HEK293T (cell line): Measurements from ENCODE around the gene PDIA3.
A peak's percentile ranks its signal among the peaks of the same experiment; 100 is the strongest.

ENCODE experiments used
- CTCF ChIA-PET: fragments of 350-600 bp; formaldehyde crosslinking; extraction: SDS; loops from one replicate; lab custom pipeline; 2021; ENCODE audit warnings: antibody characterized with exemption, inconsistent platforms; lab: Yijun Ruan, JAX
- POLR2A ChIA-PET: fragments of 350-600 bp; formaldehyde crosslinking; extraction: SDS; loops from one replicate; lab custom pipeline; 2020; ENCODE audit warnings: antibody characterized with exemption, inconsistent platforms; lab: Yijun Ruan, JAX
- DNase-seq: peaks from one replicate; pipeline ENCODE4 v3.0.0; 2012; ENCODE audit warnings: mixed read lengths; ENCODE audit errors: extremely low spot score
- ARNT ChIP-seq: fragments of 450-650 bp; IDR thresholded peaks from 2 replicates; pipeline ENCODE4 v1.6.1; 2017; ENCODE audit warnings: mild to moderate bottlenecking
- BHLHE40 ChIP-seq: fragments of 450-650 bp; IDR thresholded peaks from 2 replicates; pipeline ENCODE4 v1.6.1; 2016; ENCODE audit warnings: mild to moderate bottlenecking, moderate library complexity, borderline replicate concordance
- CTBP1 ChIP-seq: fragments of 450-650 bp; IDR thresholded peaks from 2 replicates; pipeline ENCODE4 v1.6.1; 2016; ENCODE audit warnings: borderline replicate concordance
- ELF4 ChIP-seq: fragments of 450-650 bp; IDR thresholded peaks from 2 replicates; pipeline ENCODE4 v1.6.1; 2017; ENCODE audit warnings: antibody characterized with exemption
- FOXA1 ChIP-seq: fragments of 450-650 bp; IDR thresholded peaks from 2 replicates; pipeline ENCODE4 v1.6.1; 2016; ENCODE audit warnings: mild to moderate bottlenecking
- FOXK2 ChIP-seq: fragments of 450-650 bp; IDR thresholded peaks from 2 replicates; pipeline ENCODE4 v1.6.1; 2016; ENCODE audit warnings: mild to moderate bottlenecking
- FOXM1 ChIP-seq: fragments of 450-650 bp; IDR thresholded peaks from 2 replicates; pipeline ENCODE4 v1.6.1; 2017; ENCODE audit warnings: mild to moderate bottlenecking, borderline replicate concordance
- HDGF ChIP-seq: fragments of 450-650 bp; IDR thresholded peaks from 2 replicates; pipeline ENCODE4 v1.6.1; 2017; ENCODE audit warnings: antibody characterized with exemption, borderline replicate concordance
- L3MBTL2 ChIP-seq: fragments of 450-650 bp; conservative IDR thresholded peaks from 2 replicates; pipeline ENCODE4 v1.6.1; 2016; ENCODE audit warnings: mild to moderate bottlenecking
- LEF1 ChIP-seq: fragments of 450-650 bp; IDR thresholded peaks from 2 replicates; pipeline ENCODE4 v1.6.1; 2017; ENCODE audit warnings: mild to moderate bottlenecking, borderline replicate concordance
- NFRKB ChIP-seq: fragments of 450-650 bp; IDR thresholded peaks from 2 replicates; pipeline ENCODE4 v1.6.1; 2016; ENCODE audit warnings: mild to moderate bottlenecking, moderate library complexity
- SP1 ChIP-seq: fragments of 450-650 bp; IDR thresholded peaks from 2 replicates; pipeline ENCODE4 v1.6.1; 2017
- SUZ12 ChIP-seq: fragments of 450-650 bp; IDR thresholded peaks from 2 replicates; pipeline ENCODE4 v1.6.1; 2016; ENCODE audit warnings: mild to moderate bottlenecking
- TARDBP ChIP-seq: fragments of 450-650 bp; IDR thresholded peaks from 2 replicates; pipeline ENCODE4 v1.6.1; 2016
- ZNF384 ChIP-seq: fragments of 450-650 bp; IDR thresholded peaks from 2 replicates; pipeline ENCODE4 v1.6.1; 2016
- TF ChIP-seq, protein P1 (sequence below): fragments of 450-650 bp; IDR thresholded peaks from 2 replicates; pipeline ENCODE4 v1.6.1; 2016

PDIA3 gene

DNA sequence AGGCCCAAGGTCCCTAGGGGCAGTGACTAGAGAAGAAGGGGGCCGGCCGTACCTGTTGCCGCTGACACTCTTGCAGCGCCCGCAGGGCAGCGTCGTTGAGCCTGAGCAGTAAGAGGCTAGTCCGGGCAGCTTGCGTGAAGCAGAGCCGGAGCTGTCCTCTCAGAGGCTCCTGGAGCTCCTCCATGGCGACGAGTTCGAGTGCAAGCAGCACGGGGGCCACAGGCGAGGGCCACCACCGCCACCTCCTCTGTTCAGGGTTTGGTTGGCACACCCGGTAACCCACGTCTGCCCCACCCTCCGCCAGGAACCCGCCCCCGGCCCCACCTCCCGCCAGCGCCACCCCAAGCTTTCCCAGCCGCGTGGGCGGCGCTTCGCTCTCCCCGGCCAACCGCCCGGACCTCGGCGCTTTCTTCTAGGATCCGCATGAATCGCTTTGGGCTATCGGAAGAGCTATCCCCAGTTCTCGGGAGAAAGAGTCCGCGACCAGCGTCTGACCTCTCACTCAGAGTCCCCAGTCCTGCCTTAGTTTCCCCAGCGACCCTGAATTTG, 30.6 kb downstream of the PDIA3 start, which contains the start of gene ELL3:
TSS of gene ELL3 (minus strand) at position 249 of the 549 bp plus-strand sequence. CDS start at position 184, 65 bp downstream.
- DNase-seq: no peak
- TF ChIP-seq FOXA1 (no peak), ZNF384 (no peak), ARNT (no peak), HDGF (no peak), BHLHE40 (no peak), NFRKB (no peak), SP1 (no peak), FOXK2 (no peak), FOXM1 (no peak), ELF4 (no peak), LEF1 (no peak), L3MBTL2 (no peak)
- POLR2A ChIA-PET: interaction anchor here (0.7 to 3.0 kb wide), 16 partner anchors 10 to 336 kb away, joined by 3 to 33 read pairs (median 4); partner anchors contain the start of genes HYPK, MFAP1, PDIA3 and SERF2
- CTCF ChIA-PET: interaction anchor here (0.7 to 2.0 kb wide), 3 partner anchors 14 to 252 kb away, joined by 3 to 13 read pairs (median 4); partner anchors contain the start of gene HYPK

DNA sequence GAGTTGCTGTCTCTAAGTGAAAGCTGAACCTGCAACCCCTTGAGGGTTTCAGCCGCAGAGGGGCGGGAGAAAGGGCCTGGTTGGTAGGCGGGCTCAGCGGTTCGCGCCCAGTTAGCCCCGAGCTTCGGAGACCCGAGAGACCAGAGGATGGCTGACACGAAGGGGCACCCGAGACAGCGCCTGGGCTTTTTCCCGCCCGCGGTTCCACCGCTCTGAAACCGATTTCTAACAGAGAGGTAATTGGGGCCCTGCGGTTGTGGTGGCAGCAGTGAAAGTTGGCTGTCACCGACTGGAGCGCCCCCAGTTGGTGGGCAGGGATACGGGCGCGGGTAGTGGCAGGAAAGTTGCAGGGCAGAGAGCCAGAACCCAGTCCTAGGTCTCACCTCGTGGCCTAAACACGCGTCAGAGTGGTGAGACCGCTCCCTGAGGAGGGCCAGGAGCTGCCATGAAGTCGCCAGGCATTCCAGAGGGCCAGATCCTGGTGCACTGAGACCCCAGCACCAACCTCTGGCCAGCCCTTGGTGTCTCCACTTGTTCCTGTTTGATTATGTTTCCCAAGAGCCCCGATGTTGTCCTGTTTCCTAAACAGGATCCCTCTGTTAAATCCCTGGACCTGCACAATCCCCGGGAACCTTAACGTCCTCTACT, 31.2 kb downstream of the PDIA3 start:
- ChIA-PET CTCF (interaction anchor here (0.6 to 2.0 kb wide), 3 partner anchors 13 to 252 kb away, joined by 3 to 13 read pairs (median 3); no protein-coding TSS in a partner anchor), POLR2A (interaction anchor here (0.6 to 3.0 kb wide), 13 partner anchors 9 to 337 kb away, joined by 3 to 33 read pairs (median 3); partner anchors contain the start of genes HYPK, MFAP1, PDIA3 and SERF2)
- peak; percentile 55 for DNase-seq
- no peak for TF ChIP-seq LEF1
- peak; percentile 88 for TF ChIP-seq L3MBTL2

DNA sequence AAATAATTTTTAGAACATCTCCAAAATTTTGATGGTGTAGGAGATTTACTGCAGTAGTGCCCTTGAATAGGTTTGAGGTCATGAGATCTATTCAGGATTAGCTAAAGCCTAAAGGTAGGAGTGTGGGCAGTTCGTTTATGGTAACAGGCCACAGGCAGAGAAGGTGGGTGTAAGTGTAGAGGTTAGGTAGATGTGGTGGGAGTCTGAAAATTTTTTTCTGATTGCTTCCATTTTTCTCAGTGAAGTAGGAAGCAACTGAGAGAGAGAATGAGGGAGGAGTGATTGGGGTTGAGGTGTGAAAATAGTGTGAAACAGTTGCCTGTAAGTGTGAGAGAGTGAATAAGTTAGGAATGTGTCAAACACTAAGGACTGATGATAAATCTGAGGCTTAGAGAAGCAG, 32.8 kb downstream of the PDIA3 start:
- DNase-seq: no peak
- ChIA-PET POLR2A (no interaction called here), CTCF (interaction anchor here (0.6 kb wide), 1 partner anchor 102 kb away, joined by 5 read pairs; no protein-coding TSS in a partner anchor)
- TF ChIP-seq FOXM1 (no peak), SP1 (no peak), TARDBP (no peak), NFRKB (no peak), ARNT (no peak), LEF1 (no peak), FOXK2 (no peak), CTBP1 (no peak)

DNA sequence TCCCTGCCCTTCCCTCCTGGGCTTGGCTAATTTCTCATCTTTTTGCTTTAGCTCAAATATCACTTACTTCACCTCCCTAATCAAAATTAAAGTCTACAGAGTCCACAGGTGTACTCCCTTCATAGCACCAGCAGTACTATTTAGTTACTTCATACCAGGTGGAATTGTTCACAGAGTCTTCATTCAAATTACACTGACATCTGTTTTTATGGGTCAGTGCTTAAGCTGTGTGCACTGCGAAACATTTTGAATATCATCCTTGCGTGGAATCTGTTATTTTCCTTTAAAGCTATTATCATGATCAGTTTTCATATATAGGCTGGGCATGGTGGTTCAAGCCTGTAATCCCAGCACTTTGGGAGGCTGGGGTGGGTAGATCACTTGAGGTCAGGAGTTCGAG, 43.2 kb downstream of the PDIA3 start:
- CTCF ChIA-PET: interaction anchor here (3.1 kb wide), 1 partner anchor 12 kb away, joined by 13 read pairs; the partner anchor contains the start of gene ELL3
- no peak for TF ChIP-seq HDGF
- no peak for TF ChIP-seq TARDBP
- no peak for TF ChIP-seq L3MBTL2
- no peak for TF ChIP-seq FOXA1
- no peak for TF ChIP-seq BHLHE40
- no peak for TF ChIP-seq CTBP1
- no peak for TF ChIP-seq ARNT
- no peak for TF ChIP-seq FOXK2
- no peak for TF ChIP-seq NFRKB
- no peak for TF ChIP-seq LEF1
- no peak for TF ChIP-seq SUZ12
- TF ChIP-seq, protein P1, sequence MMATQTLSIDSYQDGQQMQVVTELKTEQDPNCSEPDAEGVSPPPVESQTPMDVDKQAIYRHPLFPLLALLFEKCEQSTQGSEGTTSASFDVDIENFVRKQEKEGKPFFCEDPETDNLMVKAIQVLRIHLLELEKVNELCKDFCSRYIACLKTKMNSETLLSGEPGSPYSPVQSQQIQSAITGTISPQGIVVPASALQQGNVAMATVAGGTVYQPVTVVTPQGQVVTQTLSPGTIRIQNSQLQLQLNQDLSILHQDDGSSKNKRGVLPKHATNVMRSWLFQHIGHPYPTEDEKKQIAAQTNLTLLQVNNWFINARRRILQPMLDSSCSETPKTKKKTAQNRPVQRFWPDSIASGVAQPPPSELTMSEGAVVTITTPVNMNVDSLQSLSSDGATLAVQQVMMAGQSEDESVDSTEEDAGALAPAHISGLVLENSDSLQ: no peak
- no peak for TF ChIP-seq ZNF384
- no peak for TF ChIP-seq SP1
- POLR2A ChIA-PET: interaction anchor here (2.5 to 6.3 kb wide), 2 partner anchors 11 to 12 kb away, joined by 11 to 33 read pairs; partner anchors contain the start of genes ELL3, HYPK and SERINC4
- no peak for DNase-seq

DNA sequence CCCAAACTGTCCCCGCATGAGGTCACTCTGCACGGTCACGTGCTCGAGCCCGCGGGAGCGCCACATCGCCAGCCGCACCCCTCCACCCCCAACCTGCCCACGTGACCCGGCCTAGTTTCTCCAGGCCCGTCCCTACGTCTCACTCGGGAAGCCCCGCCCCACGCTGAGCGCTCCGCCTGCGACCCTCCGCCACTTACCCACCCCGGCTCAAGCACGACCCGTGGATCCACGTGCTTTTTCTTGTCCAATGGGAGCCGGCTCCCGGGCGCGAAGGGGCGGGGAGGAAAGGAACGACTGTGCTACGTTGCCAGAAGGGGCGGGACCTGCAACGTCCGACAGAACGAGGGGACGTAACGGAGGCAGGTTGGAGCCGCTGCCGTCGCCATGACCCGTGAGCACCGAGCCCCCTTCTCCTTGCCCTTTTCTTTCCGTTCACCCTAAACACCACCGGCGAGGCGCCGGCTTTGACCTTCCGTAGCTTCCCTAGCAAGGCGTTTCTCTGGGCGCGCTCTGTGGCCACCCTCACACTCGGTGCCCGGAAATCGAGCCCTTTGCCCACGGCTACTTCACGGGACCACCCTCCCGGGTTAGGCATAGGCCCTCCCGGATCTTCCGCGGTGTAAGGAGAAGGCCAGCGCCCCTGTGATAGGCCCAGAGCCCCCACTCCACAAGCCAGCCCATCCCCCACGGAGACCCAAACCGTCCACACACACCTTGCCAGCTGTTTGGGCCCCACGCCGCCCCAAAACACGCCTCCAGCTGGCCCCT, 45.9 kb downstream of the PDIA3 start, which contains the start of gene SERF2:
TSS of gene SERF2 (plus strand) at position 328 of the 768 bp plus-strand sequence. CDS start at position 385, 57 bp downstream.
- TF ChIP-seq L3MBTL2 (peak; percentile 81; the same call in 1 of the 2 replicates), SP1 (no peak), TARDBP (no peak), ARNT (no peak)
- DNase-seq: peak; percentile 92
- ChIA-PET CTCF (interaction anchor here (3.1 kb wide), 1 partner anchor 15 kb away, joined by 13 read pairs; the partner anchor contains the start of gene ELL3), POLR2A (interaction anchor here (1.2 to 6.3 kb wide), 4 partner anchors 8 to 33 kb away, joined by 3 to 33 read pairs (median 9); partner anchors contain the start of genes ELL3, HYPK, MFAP1 and SERINC4)

DNA sequence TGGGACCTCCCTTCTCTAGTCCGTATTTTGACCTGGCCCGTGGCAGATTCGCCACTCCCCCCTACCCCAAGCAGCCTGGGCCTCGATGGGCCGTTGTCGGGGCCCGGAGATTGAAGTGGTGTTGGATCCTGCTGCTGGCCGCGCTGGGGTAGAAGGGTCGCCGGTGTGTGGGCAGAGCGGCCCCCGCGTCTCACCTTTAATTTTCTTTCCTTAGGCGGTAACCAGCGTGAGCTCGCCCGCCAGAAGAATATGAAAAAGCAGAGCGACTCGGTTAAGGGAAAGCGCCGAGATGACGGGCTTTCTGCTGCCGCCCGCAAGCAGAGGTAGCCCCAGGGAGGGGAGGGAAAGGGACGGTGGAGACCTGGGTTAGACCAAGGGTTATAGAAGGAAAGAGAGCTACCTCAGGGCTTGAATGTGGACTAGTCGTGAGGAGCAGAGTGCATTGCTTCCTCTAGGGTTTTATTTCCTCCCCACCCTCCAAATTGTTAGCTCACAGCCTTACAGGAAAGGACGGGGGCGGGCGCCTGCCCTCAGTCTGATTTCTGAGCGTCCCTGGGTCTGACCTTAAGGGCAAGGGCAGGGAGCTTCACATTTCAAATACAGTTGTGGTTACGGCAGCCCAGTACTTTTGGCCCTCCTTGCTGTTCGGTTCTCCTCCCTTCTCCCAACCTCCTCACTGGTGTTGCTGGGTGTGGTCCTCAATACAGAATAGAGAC, 46.7 kb downstream of the PDIA3 start:
- CTCF ChIA-PET: no interaction called here
- no peak for DNase-seq
- POLR2A ChIA-PET: interaction anchor here (1.2 to 6.3 kb wide), 3 partner anchors 12 to 32 kb away, joined by 3 to 33 read pairs (median 7); partner anchors contain the start of genes ELL3 and MFAP1
- no peak for TF ChIP-seq SUZ12
- TF ChIP-seq FOXM1: no peak
- TF ChIP-seq L3MBTL2: no peak
- TF ChIP-seq ELF4: no peak
- TF ChIP-seq, protein P1: no peak
- TF ChIP-seq CTBP1: no peak
- no peak for TF ChIP-seq NFRKB
- TF ChIP-seq LEF1: no peak
- TF ChIP-seq SP1: no peak
- TF ChIP-seq ARNT: no peak
- no peak for TF ChIP-seq FOXK2
- no peak for TF ChIP-seq FOXA1
- no peak for TF ChIP-seq BHLHE40
- TF ChIP-seq TARDBP: no peak
- no peak for TF ChIP-seq HDGF
